NB4 (cell line): Measurements from ENCODE around the gene TNNT3.

Experiments used
- DNase-seq: peaks from one replicate; pipeline ENCODE4 v3.0.0; 2010; ENCODE audit warnings: low read depth
- H3K4me3 ChIP-seq: one replicate; pipeline ENCODE4 v1.5.1; 2011; ENCODE audit warnings: mild to moderate bottlenecking, low read depth, low read length, moderate library complexity
- MYC ChIP-seq: IDR thresholded peaks from 2 replicates; pipeline ENCODE4 v1.6.1; 2011; ENCODE audit warnings: low read depth, low read length
- POLR2A ChIP-seq: IDR thresholded peaks from 2 replicates; pipeline ENCODE4 v1.6.1; 2011; ENCODE audit warnings: mild to moderate bottlenecking; ENCODE audit not compliant: insufficient read length; ENCODE audit errors: extremely low read depth
- TF ChIP-seq, protein P1 (sequence below): IDR thresholded peaks from 2 replicates; pipeline ENCODE4 v1.6.1; 2011; ENCODE audit warnings: low read depth, low read length
- TF ChIP-seq, protein P2 (sequence below): IDR thresholded peaks from one replicate; pipeline ENCODE4 v1.5.1; 2012; ENCODE audit warnings: low read depth, low read length

Gene TNNT3

DNA sequence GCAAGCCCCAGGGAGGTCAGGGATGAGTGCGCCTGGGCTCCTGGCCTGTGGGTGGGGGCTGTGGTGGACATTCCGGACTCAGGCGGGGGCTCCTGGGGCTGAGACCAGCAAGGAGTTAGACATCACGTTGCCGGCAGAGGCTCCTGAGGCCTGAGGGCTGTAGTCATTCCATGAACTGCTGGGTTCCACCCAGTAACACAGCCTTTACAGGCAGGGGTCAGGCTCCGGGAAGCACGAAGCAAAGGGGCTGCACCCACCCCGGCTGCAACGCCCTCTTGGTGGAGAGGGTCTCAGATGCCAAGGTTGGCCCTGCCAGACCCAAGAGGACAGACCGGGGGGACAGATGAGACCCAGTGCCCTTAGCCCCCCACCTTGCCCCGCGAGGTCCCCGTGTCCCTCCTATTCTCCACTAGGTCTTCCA, 9.0 kb downstream of the TNNT3 start:
- H3K4me3 ChIP-seq, result no peak overlapping the region
- DNase-seq, result no peak
- TF ChIP-seq MYC (no peak), POLR2A (no peak)
- TF ChIP-seq, protein P1, sequence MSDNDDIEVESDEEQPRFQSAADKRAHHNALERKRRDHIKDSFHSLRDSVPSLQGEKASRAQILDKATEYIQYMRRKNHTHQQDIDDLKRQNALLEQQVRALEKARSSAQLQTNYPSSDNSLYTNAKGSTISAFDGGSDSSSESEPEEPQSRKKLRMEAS, result no peak
- TF ChIP-seq, protein P2, sequence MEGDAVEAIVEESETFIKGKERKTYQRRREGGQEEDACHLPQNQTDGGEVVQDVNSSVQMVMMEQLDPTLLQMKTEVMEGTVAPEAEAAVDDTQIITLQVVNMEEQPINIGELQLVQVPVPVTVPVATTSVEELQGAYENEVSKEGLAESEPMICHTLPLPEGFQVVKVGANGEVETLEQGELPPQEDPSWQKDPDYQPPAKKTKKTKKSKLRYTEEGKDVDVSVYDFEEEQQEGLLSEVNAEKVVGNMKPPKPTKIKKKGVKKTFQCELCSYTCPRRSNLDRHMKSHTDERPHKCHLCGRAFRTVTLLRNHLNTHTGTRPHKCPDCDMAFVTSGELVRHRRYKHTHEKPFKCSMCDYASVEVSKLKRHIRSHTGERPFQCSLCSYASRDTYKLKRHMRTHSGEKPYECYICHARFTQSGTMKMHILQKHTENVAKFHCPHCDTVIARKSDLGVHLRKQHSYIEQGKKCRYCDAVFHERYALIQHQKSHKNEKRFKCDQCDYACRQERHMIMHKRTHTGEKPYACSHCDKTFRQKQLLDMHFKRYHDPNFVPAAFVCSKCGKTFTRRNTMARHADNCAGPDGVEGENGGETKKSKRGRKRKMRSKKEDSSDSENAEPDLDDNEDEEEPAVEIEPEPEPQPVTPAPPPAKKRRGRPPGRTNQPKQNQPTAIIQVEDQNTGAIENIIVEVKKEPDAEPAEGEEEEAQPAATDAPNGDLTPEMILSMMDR, result no peak

DNA sequence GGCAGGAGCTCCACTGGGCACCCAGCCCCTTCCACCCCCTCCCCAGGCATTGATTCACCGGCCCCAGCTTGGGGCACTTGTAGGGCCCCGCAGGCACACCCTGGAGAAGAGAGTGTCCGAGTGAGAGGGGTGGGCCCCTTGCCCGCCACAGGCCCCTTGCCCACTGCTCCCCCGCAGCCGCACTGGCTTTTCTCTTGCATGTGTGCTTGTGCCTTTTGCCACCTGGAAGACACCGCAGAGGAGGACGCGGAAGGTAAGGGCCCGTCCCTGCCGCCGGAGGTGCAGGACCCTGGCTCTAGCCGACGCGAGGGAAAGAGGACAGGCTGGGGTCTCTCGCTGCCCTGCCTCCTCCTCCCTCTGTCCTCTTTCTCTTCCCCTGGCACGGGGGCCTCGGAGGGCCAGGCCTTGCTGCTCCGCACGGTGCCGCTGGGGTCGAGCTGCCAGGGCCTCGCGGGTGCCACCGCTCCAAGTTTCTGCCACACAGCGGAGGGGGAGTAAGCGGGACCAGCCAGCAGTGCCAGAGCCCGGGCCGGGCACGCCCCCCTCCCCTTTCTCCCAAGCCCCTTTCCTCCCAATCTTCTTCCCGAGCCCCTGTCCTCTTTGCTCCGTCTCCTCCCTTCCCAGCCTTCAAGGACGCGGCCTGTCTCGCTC, 9.5 kb downstream of the TNNT3 start:
- DNase-seq, result no peak
- TF ChIP-seq, protein P2, result no peak
- TF ChIP-seq, protein P1, result no peak
- TF ChIP-seq POLR2A (no peak), MYC (no peak)
- H3K4me3 ChIP-seq, result no peak overlapping the region

DNA sequence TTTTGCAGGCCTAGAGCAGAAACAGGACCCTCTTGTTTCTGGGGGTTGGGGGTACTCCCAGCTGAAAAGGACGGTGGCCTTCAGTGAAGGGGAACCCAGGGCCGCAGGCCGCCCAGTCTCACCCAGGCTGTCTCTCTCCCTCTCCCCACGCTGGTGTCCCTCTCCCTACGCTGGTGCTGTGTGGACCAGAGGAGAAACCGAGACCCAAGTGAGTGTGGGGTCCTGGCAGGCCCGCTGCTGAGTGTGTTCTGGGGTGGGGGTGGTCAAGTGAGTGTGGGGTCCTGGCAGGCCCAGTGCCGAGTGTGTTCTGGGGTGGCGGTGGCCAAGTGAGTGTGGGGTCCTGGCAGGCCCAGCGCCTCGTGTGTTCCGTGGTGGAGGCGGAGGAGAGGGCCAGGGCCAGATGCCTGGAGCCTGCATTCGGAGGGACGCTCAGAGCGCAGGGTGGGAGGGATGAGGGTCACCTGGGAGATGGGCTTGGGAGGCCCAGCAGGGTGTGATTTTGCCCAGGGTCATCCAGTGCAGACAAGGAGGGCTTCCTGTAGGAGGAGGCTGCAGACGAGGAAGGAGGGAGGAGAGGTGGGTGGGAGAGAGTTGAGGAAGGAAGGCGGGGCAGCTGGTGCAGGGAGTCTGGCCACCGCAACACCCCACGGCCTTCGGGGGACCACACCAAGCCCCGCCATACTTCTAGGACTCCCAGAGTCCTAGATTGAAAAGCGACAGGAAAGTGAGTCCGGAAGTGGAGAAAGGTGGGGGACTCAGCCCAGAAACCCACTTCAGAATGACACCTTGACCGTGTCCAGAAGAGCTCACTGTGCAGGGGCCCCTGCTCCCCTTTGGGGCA, 10.3 kb downstream of the TNNT3 start:
- DNase-seq, result no peak
- TF ChIP-seq, protein P2, result no peak
- TF ChIP-seq, protein P1, result no peak
- no peak for TF ChIP-seq MYC
- TF ChIP-seq POLR2A, result no peak
- no peak overlapping the region for H3K4me3 ChIP-seq

DNA sequence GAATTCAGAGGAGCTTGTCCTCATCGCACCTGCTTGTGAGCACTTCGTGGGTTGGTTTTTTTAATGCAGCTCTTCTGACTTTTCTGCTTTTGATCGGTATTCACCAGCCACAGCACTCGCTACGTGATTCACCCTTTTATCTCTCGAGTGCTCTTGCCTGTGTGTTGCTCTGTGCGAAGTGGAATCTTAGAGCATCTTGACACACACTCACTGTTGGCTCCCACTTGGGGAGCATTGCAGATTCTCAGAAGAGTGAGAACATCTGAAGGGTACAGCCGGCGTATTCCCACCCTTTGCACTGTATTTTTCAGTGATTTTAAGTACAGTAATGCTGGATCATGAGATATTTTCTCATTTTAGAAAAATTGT, 10.9 kb downstream of the TNNT3 start:
- TF ChIP-seq, protein P2, result no peak
- TF ChIP-seq MYC (no peak), POLR2A (no peak)
- TF ChIP-seq, protein P1, result no peak
- DNase-seq, result no peak
- no peak overlapping the region for H3K4me3 ChIP-seq

DNA sequence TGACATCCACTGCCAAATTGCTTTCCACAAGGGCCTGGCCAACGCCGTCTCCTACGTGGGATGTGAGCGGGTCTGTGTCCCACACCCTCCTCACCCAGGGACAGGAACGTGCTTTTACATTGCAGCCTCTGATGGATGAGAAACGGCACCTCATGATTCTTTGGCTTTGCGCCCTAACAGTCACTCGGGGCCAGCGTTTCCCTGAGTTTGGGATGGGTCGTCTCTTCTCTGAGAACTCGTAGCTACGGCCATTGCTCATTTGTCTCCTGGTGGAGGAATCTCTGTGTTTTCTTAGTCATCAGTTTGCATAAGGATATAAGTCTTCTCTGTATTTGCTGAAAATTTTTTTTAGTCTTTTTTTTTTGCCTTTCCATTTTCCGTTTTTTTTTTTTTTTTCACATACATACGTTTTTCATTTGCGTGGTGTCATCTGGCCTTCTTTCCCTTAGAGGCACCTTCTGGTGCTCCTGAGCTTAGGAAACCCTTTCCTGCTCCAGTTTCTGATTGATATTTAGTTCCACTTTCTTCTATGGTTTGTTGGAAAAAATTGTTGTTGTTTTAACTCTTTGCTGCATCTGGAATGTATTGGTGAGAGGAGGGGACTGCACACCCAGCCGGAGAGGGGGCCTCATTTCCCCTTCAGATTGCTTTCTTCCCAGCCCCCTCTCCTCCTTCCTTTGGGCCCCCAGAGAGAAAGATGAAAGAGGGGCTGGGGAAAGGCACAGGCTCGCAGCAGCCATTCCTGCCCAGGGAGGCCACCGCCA, 12.0 kb downstream of the TNNT3 start:
- H3K4me3 ChIP-seq, result no peak overlapping the region
- DNase-seq, result no peak
- TF ChIP-seq MYC (no peak), POLR2A (no peak)
- TF ChIP-seq, protein P2, result no peak
- TF ChIP-seq, protein P1, result no peak
